ENCODE results near the gene FARP2.
"Not testable (repeated sequence)": the region's sequence is repeated elsewhere in the genome, so short reads cannot be mapped to it uniquely, and the experiment has no call there.

The FARP2 gene

GRCh38 chr2:241417626-241418025, 61.5 kb downstream of the FARP2 start:
- no peak overlapping the region for H3K4me3 ChIP-seq (ENCODE audit: low read depth, low read length)
- TF ChIP-seq CTCF (IDR thresholded peaks at IDR 0.05; ENCODE audit: low read depth, low read length), result no peak

GRCh38 chr2:241421330-241421729, 65.2 kb downstream of the FARP2 start:
- no peak overlapping the region for H3K4me3 ChIP-seq (ENCODE audit: low read depth, low read length)

GRCh38 chr2:241421942-241422341, 65.9 kb downstream of the FARP2 start:
- H3K4me3 ChIP-seq (ENCODE audit: low read depth, low read length), result not testable (repeated sequence)

More at GRCh38 chr2:241421330-241421729, 65.2 kb downstream of the FARP2 start:
- TF ChIP-seq CTCF (IDR thresholded peaks at IDR 0.05; ENCODE audit: low read depth, low read length), result no peak

GRCh38 chr2:241422350-241422749, 66.3 kb downstream of the FARP2 start:
- TF ChIP-seq CTCF (IDR thresholded peaks at IDR 0.05; ENCODE audit: low read depth, low read length), result no peak
- H3K4me3 ChIP-seq (ENCODE audit: low read depth, low read length), result no peak overlapping the region

GRCh38 chr2:241423489-241423888, 67.4 kb downstream of the FARP2 start:
- H3K4me3 ChIP-seq (ENCODE audit: low read depth, low read length), result not testable (repeated sequence)

- H3K4me3 ChIP-seq (ENCODE audit: low read depth, low read length), result no peak overlapping the region
- TF ChIP-seq CTCF (IDR thresholded peaks at IDR 0.05; ENCODE audit: low read depth, low read length), result no peak
Measured at GRCh38 chr2:241425368-241425767, 69.3 kb downstream of the FARP2 start.

- H3K4me3 ChIP-seq (ENCODE audit: low read depth, low read length), result no peak overlapping the region
- no peak for TF ChIP-seq CTCF (IDR thresholded peaks at IDR 0.05; ENCODE audit: low read depth, low read length)
Measured at GRCh38 chr2:241430178-241430577, 74.1 kb downstream of the FARP2 start.

- no peak for TF ChIP-seq CTCF (IDR thresholded peaks at IDR 0.05; ENCODE audit: low read depth, low read length)
- no peak overlapping the region for H3K4me3 ChIP-seq (ENCODE audit: low read depth, low read length)
Measured at GRCh38 chr2:241432824-241433448, 76.9 kb downstream of the FARP2 start.

Data from WI38 (cell line).